ENCODE results near the gene UBTD2.

UBTD2 gene

GRCh38 chr5:172305380-172305779 lies 21.8 kb upstream of the UBTD2 start:
- Histone ChIP-seq H3K4me3 (ENCODE audit: low read depth, low read length) (no peak overlapping the region), H3K36me3 (ENCODE audit: control insufficient read depth in 2 of 2, insufficient read depth in 1 of 2, low read length in 2 of 2) (no peaks in the 10 kb centered on the region), H3K9me3 (ENCODE audit: control insufficient read depth, insufficient read depth, low read depth, low read length) (no peaks in the 10 kb centered on the region), H3K27ac (ENCODE audit: extremely low read depth, low read depth, low read length) (no peak overlapping the region), H3K4me1 (ENCODE audit: control insufficient read depth, insufficient read depth, low read length) (no peaks in the 10 kb centered on the region)
- no peak for TF ChIP-seq HOXA7 (CRISPR knock-in tag; IDR thresholded peaks at IDR 0.05; ENCODE audit: borderline replicate concordance)
- TF ChIP-seq SETDB1 (IDR thresholded peaks at IDR 0.05; ENCODE audit: insufficient read length, low read length): peak; percentile 87
- POLR2A ChIA-PET: no interaction called here
- CTCF ChIA-PET: interaction anchor here (0.6 kb wide), 1 partner anchor 416 kb away, joined by 3 read pairs; no protein-coding TSS in a partner anchor

GRCh38 chr5:172303572-172304335 lies 20.2 kb upstream of the UBTD2 start:
- CTCF ChIA-PET: interaction anchor here (0.6 kb wide), 2 partner anchors 183 to 789 kb away, joined by 5 read pairs; no protein-coding TSS in a partner anchor
- Histone ChIP-seq H3K27ac (ENCODE audit: extremely low read depth, low read depth, low read length) (no peak overlapping the region), H3K4me3 (ENCODE audit: low read depth, low read length) (no peak overlapping the region), H3K4me1 (ENCODE audit: control insufficient read depth, insufficient read depth, low read length) (peaks cover 4% of the 10 kb centered on the region; the same call in 1 of the 2 replicates), H3K36me3 (ENCODE audit: control insufficient read depth in 2 of 2, insufficient read depth in 1 of 2, low read length in 2 of 2) (no peaks in the 10 kb centered on the region), H3K9me3 (ENCODE audit: control insufficient read depth, insufficient read depth, low read depth, low read length) (no peaks in the 10 kb centered on the region)
- POLR2A ChIA-PET: no interaction called here
- TF ChIP-seq ZBTB49 (tag by site-specific recombination; IDR thresholded peaks at IDR 0.05; ENCODE audit: low read depth) (no peak), ZNF548 (tag by site-specific recombination; IDR thresholded peaks at IDR 0.05) (no peak), ZNF664 (tag by site-specific recombination; IDR thresholded peaks at IDR 0.05) (peak; percentile 71), IKZF3 (tag by site-specific recombination; IDR thresholded peaks at IDR 0.05) (no peak), ZXDB (tag by site-specific recombination; IDR thresholded peaks at IDR 0.05) (no peak), TSHZ1 (tag by site-specific recombination; IDR thresholded peaks at IDR 0.05; ENCODE audit: borderline replicate concordance) (no peak), ZSCAN30 (tag by site-specific recombination; IDR thresholded peaks at IDR 0.05) (no peak), KLF17 (tag by site-specific recombination; IDR thresholded peaks at IDR 0.05) (no peak), ZNF529 (tag by site-specific recombination; IDR thresholded peaks at IDR 0.05; ENCODE audit: insufficient replicate concordance) (no peak), ZBTB10 (tag by site-specific recombination; IDR thresholded peaks at IDR 0.05) (0 out of 2 replicates have a peak, but pooled peaks have one; percentile 13), SCRT2 (tag by site-specific recombination; IDR thresholded peaks at IDR 0.05) (no peak), ATF2 (tag by site-specific recombination; IDR thresholded peaks at IDR 0.05; ENCODE audit: low read depth) (peak; percentile 76; the same call in 1 of the 2 replicates), ZBTB21 (tag by site-specific recombination; IDR thresholded peaks at IDR 0.05) (peak; percentile 68), ZNF266 (tag by site-specific recombination; IDR thresholded peaks at IDR 0.05; ENCODE audit: low read depth) (no peak), SP2 (tag by site-specific recombination; IDR thresholded peaks at IDR 0.05) (no peak), HIC1 (tag by site-specific recombination; IDR thresholded peaks at IDR 0.05) (no peak), TRIM28 (IDR thresholded peaks at IDR 0.05; ENCODE audit: borderline replicate concordance, low read length) (no peak), BCL11A (tag by site-specific recombination; IDR thresholded peaks at IDR 0.05; ENCODE audit: low read depth) (no peak)
